ENCODE data around the gene ING5. TPM values are rescaled to one million over a fixed set of nuclear protein-coding genes. Genes with fewer than 3 reads are reported as not detected.
A peak's percentile ranks its signal among the peaks of the same experiment; 100 is the strongest.

ING5 gene
- total RNA-seq (10 to 100 TPM; 98.9 to 99.5 TPM), polyA plus RNA-seq (10 to 100 TPM; 19.3 to 31.7 TPM)

DNA sequence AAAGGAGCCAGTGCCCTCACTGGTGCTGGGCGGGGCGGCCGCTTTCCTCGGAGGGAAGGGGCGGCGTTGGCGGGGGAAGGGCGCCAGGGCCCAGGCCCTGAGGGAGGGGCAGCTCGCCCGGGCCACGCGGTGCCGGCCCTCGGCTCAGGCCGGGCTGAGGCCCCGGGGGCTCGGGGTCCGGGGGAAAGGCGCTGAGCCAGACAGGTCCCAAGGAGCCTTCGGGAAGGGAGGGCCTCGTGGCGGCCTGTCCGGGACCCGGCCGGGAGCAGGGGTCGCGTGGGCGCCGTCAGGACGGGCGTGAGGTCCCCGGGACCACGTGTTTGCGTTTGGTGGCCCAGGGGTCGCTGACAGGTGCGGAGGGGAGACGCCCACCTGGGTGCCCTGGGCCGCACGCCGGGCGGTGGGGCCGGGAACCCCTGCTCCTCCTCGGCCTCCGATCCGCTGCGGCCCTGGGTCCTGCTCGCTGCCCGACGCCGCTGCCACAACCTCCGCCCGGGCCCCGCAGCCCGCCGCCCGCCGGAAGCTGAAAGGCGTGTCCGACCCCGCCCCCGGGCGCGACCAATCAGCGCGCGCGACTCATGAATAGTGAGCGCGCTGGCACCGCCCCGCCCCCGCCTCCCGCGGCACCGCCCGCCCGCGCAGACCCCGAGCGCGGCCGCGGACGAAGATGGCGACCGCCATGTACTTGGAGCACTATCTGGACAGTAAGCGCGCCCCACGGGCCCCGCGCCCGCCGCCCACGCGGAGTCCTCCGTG lies at the start of gene ING5:
ING5 (plus strand) TSS at position 641 of the 756 bp plus-strand sequence; CDS start at position 668, 27 bp downstream.
- Histone ChIP-seq H3K4me1 (ENCODE audit: insufficient read depth, low read length) (peaks cover 14% of the 10 kb centered on the region), H3K36me3 (ENCODE audit: insufficient read depth, low read length) (peaks cover 8% of the 10 kb centered on the region), H3K9me3 (ENCODE audit: control insufficient read depth in 1 of 2, low read length in 2 of 2) (no peaks in the 10 kb centered on the region), H3K27ac (ENCODE audit: low read depth, low read length) (peak within 1 kb of the TSS; percentile 72), H3K27me3 (ENCODE audit: insufficient read depth, low read length) (no peaks in the 10 kb centered on the region), H3K4me3 (ENCODE audit: low read length in 2 of 2) (peak within 1 kb of the TSS; percentile 61 to 72)
- H3K4me3 Mint-ChIP-seq, result peak within 1 kb of the TSS; percentile 85 to 95 (median 89)
- intact Hi-C loops (cut with micrococcal nuclease), result loop anchor here (1.0 to 10.0 kb wide), 8 partner anchors 15 to 869 kb away; partner anchors contain the start of genes ATG4B, D2HGDH, DTYMK and FARP2
- H3K27me3 Mint-ChIP-seq, result no peaks in the 10 kb centered on the region
- H3K4me1 Mint-ChIP-seq, result peaks cover 12 to 41% (median 26%) of the 10 kb centered on the region in 4 donors
- CTCF ChIA-PET (ENCODE audit: partially characterized antibody), result interaction anchor here (0.9 to 6.0 kb wide), 6 partner anchors 9 to 177 kb away, joined by 4 to 42 read pairs (median 21); partner anchors contain the start of genes D2HGDH and DTYMK
- POLR2A ChIA-PET (ENCODE audit: partially characterized antibody), result interaction anchor here (0.5 to 8.2 kb wide), 28 partner anchors 10 to 1141 kb away, joined by 3 to 145 read pairs (median 4); partner anchors contain the start of genes ATG4B, D2HGDH, DTYMK and HDLBP
- H3K9me3 Mint-ChIP-seq, result peaks cover 0 to under 1% (median 0%) of the 10 kb centered on the region in 8 donors
- peak within 1 kb of the TSS; percentile 87 to 95 (median 90) for H3K27ac Mint-ChIP-seq
- DNase-seq, result peak; percentile 91 to 97 (median 95)
- peaks cover 15 to 23% of the 10 kb centered on the region in 2 donors for H3K36me3 Mint-ChIP-seq

DNA sequence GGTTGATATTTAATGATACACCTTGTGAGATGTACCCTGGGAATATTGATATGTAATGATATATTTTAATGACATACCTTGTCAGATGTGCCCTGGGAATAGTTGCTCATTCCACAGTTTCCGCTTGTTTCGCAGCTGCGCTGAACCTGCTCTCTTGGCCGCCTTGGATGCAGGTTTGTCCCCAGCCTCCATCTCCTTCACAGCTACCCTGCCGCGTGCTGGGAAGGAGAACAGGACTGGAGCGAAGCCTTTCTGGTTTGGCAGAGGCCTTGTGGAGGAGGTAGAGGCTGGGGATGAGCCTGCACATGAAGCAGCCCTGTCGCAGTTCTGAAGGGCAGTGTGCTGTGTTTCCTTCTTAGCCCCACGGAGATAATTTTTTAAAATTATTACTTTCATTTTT lies 49.7 kb upstream of the ING5 start:
- peaks cover 51% of the 10 kb centered on the region for H3K36me3 ChIP-seq (ENCODE audit: insufficient read depth, low read length)
- intact Hi-C loops (cut with micrococcal nuclease), result no loop called here
- no peaks in the 10 kb centered on the region for H3K27me3 Mint-ChIP-seq
- no peak overlapping the region for H3K4me3 ChIP-seq (ENCODE audit: low read length in 2 of 2)
- no peaks in the 10 kb centered on the region for H3K9me3 Mint-ChIP-seq
- H3K9me3 ChIP-seq (ENCODE audit: control insufficient read depth in 1 of 2, low read length in 2 of 2), result no peaks in the 10 kb centered on the region
- DNase-seq, result no peak
- no peak overlapping the region for H3K27ac Mint-ChIP-seq
- POLR2A ChIA-PET (ENCODE audit: partially characterized antibody), result no interaction called here
- CTCF ChIA-PET (ENCODE audit: partially characterized antibody), result no interaction called here
- H3K27me3 ChIP-seq (ENCODE audit: insufficient read depth, low read length), result no peaks in the 10 kb centered on the region
- H3K27ac ChIP-seq (ENCODE audit: low read depth, low read length), result no peak overlapping the region
- peaks cover 5 to 17% (median 10%) of the 10 kb centered on the region in 4 donors for H3K4me1 Mint-ChIP-seq
- H3K4me1 ChIP-seq (ENCODE audit: insufficient read depth, low read length), result no peaks in the 10 kb centered on the region
- H3K4me3 Mint-ChIP-seq, result no peak overlapping the region
- H3K36me3 Mint-ChIP-seq, result peaks cover 27 to 50% of the 10 kb centered on the region in 2 donors

- Histone ChIP-seq H3K9me3 (ENCODE audit: control insufficient read depth in 1 of 2, low read length in 2 of 2) (no peaks in the 10 kb centered on the region), H3K4me1 (ENCODE audit: insufficient read depth, low read length) (no peaks in the 10 kb centered on the region), H3K27ac (ENCODE audit: low read depth, low read length) (no peak overlapping the region), H3K27me3 (ENCODE audit: insufficient read depth, low read length) (no peaks in the 10 kb centered on the region), H3K36me3 (ENCODE audit: insufficient read depth, low read length) (peaks cover 53% of the 10 kb centered on the region), H3K4me3 (ENCODE audit: low read length in 2 of 2) (no peak overlapping the region)
- Mint-ChIP-seq H3K4me1 (peaks cover 5 to 15% (median 10%) of the 10 kb centered on the region in 4 donors), H3K9me3 (no peaks in the 10 kb centered on the region), H3K27ac (no peak overlapping the region), H3K4me3 (no peak overlapping the region), H3K36me3 (peaks cover 32 to 55% of the 10 kb centered on the region in 2 donors), H3K27me3 (no peaks in the 10 kb centered on the region)
- intact Hi-C loops (cut with micrococcal nuclease), result no loop called here
- CTCF ChIA-PET (ENCODE audit: partially characterized antibody), result no interaction called here
- POLR2A ChIA-PET (ENCODE audit: partially characterized antibody), result no interaction called here
- DNase-seq, result no peak
Observed at GRCh38 chr2:241652722-241653121, 49.1 kb upstream of the ING5 start.

- Mint-ChIP-seq H3K9me3 (no peaks in the 10 kb centered on the region), H3K36me3 (peaks cover 34 to 58% of the 10 kb centered on the region in 2 donors), H3K27me3 (no peaks in the 10 kb centered on the region), H3K4me1 (peaks cover 4 to 12% (median 9%) of the 10 kb centered on the region in 4 donors), H3K27ac (no peak overlapping the region), H3K4me3 (no peak overlapping the region)
- peaks cover 56% of the 10 kb centered on the region for H3K36me3 ChIP-seq (ENCODE audit: insufficient read depth, low read length)
- H3K27me3 ChIP-seq (ENCODE audit: insufficient read depth, low read length), result no peaks in the 10 kb centered on the region
- no peak for DNase-seq
- H3K27ac ChIP-seq (ENCODE audit: low read depth, low read length), result no peak overlapping the region
- no peaks in the 10 kb centered on the region for H3K9me3 ChIP-seq (ENCODE audit: control insufficient read depth in 1 of 2, low read length in 2 of 2)
- ChIA-PET POLR2A (ENCODE audit: partially characterized antibody) (no interaction called here), CTCF (ENCODE audit: partially characterized antibody) (no interaction called here)
- no peak overlapping the region for H3K4me3 ChIP-seq (ENCODE audit: low read length in 2 of 2)
- intact Hi-C loops (cut with micrococcal nuclease), result no loop called here
- no peaks in the 10 kb centered on the region for H3K4me1 ChIP-seq (ENCODE audit: insufficient read depth, low read length)
Observed at GRCh38 chr2:241653210-241653750, 48.6 kb upstream of the ING5 start.

- Mint-ChIP-seq H3K4me3 (no peak overlapping the region), H3K4me1 (peaks cover 0 to 4% (median under 1%) of the 10 kb centered on the region in 4 donors), H3K36me3 (peaks cover 39 to 65% of the 10 kb centered on the region in 2 donors), H3K9me3 (no peaks in the 10 kb centered on the region), H3K27me3 (no peaks in the 10 kb centered on the region), H3K27ac (no peak overlapping the region)
- Histone ChIP-seq H3K4me1 (ENCODE audit: insufficient read depth, low read length) (no peaks in the 10 kb centered on the region), H3K4me3 (ENCODE audit: low read length in 2 of 2) (no peak overlapping the region), H3K36me3 (ENCODE audit: insufficient read depth, low read length) (peaks cover 64% of the 10 kb centered on the region), H3K27ac (ENCODE audit: low read depth, low read length) (no peak overlapping the region), H3K9me3 (ENCODE audit: control insufficient read depth in 1 of 2, low read length in 2 of 2) (no peaks in the 10 kb centered on the region), H3K27me3 (ENCODE audit: insufficient read depth, low read length) (no peaks in the 10 kb centered on the region)
- ChIA-PET CTCF (ENCODE audit: partially characterized antibody) (no interaction called here), POLR2A (ENCODE audit: partially characterized antibody) (no interaction called here)
- DNase-seq, result no peak
- intact Hi-C loops (cut with micrococcal nuclease), result no loop called here
Observed at GRCh38 chr2:241654551-241654950, 47.3 kb upstream of the ING5 start.

DNA sequence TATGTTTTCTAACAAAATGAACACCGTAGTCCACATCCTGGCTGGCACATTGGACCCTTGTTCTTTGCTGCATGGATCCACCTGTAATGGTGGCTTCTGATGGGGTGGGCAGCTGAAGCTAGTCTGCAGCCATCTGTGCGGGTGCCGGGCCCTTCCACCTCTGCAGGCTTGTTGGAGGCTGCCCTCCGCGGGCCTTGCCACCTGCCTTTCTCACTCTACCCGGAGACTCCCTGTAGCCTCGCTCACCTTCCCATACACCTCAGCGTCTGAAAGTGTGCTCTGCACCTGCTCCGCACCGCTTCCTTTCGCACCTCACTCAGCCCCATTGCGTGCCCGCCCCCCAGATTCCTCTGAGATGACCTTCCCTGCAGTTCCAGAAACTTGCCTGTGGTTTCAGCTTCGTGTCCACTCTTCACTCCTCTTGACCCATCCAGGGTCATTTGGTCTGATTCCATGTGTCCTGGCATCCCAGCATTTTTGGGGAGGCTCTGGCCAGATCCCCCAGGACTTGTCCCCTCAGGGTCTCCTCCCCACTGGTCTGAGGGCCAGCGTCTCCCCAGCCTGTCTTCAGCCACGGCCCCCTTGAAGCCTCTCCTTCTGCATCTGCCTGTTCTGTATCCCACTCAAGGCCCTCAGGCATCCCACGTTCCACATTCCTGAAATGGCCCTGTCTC lies 46.2 kb upstream of the ING5 start:
- peaks cover 0 to 4% (median under 1%) of the 10 kb centered on the region in 4 donors for H3K4me1 Mint-ChIP-seq
- no peak overlapping the region for H3K27ac ChIP-seq (ENCODE audit: low read depth, low read length)
- DNase-seq, result no peak
- H3K27me3 ChIP-seq (ENCODE audit: insufficient read depth, low read length), result no peaks in the 10 kb centered on the region
- no peak overlapping the region for H3K4me3 ChIP-seq (ENCODE audit: low read length in 2 of 2)
- no peaks in the 10 kb centered on the region for H3K9me3 ChIP-seq (ENCODE audit: control insufficient read depth in 1 of 2, low read length in 2 of 2)
- H3K4me1 ChIP-seq (ENCODE audit: insufficient read depth, low read length), result no peaks in the 10 kb centered on the region
- H3K27me3 Mint-ChIP-seq, result no peaks in the 10 kb centered on the region
- POLR2A ChIA-PET (ENCODE audit: partially characterized antibody), result no interaction called here
- H3K36me3 Mint-ChIP-seq, result peaks cover 46 to 73% of the 10 kb centered on the region in 2 donors
- peaks cover 70% of the 10 kb centered on the region for H3K36me3 ChIP-seq (ENCODE audit: insufficient read depth, low read length)
- CTCF ChIA-PET (ENCODE audit: partially characterized antibody), result no interaction called here
- intact Hi-C loops (cut with micrococcal nuclease), result no loop called here
- H3K9me3 Mint-ChIP-seq, result no peaks in the 10 kb centered on the region
- H3K4me3 Mint-ChIP-seq, result peak overlapping the region in 1 of 8 donors; percentile 39
- no peak overlapping the region for H3K27ac Mint-ChIP-seq

GRCh38 chr2:241656190-241656741 lies 45.6 kb upstream of the ING5 start:
- H3K36me3 ChIP-seq (ENCODE audit: insufficient read depth, low read length), result peaks cover 69% of the 10 kb centered on the region
- CTCF ChIA-PET (ENCODE audit: partially characterized antibody), result no interaction called here
- Mint-ChIP-seq H3K4me3 (no peak overlapping the region), H3K9me3 (no peaks in the 10 kb centered on the region), H3K36me3 (peaks cover 42 to 75% of the 10 kb centered on the region in 2 donors), H3K4me1 (peaks cover 0 to 1% (median under 1%) of the 10 kb centered on the region in 4 donors), H3K27me3 (no peaks in the 10 kb centered on the region), H3K27ac (peak overlapping the region in 1 of 7 donors; percentile 54)
- no peaks in the 10 kb centered on the region for H3K9me3 ChIP-seq (ENCODE audit: control insufficient read depth in 1 of 2, low read length in 2 of 2)
- intact Hi-C loops (cut with micrococcal nuclease), result no loop called here
- POLR2A ChIA-PET (ENCODE audit: partially characterized antibody), result no interaction called here
- no peak overlapping the region for H3K4me3 ChIP-seq (ENCODE audit: low read length in 2 of 2)
- no peak overlapping the region for H3K27ac ChIP-seq (ENCODE audit: low read depth, low read length)
- no peaks in the 10 kb centered on the region for H3K27me3 ChIP-seq (ENCODE audit: insufficient read depth, low read length)
- no peak for DNase-seq
- H3K4me1 ChIP-seq (ENCODE audit: insufficient read depth, low read length), result no peaks in the 10 kb centered on the region
